RWPE2 (cell line): ENCODE results near the gene SNAPC1.

ENCODE experiments used
- ATAC-seq: fragments of 200-7000 bp; cut with Tn5 transposase; 3 replicates; pipeline ENCODE4 v1.9.1; 2021; ENCODE audit warnings: low read depth
- DNase-seq: peaks from one replicate; pipeline ENCODE4 v3.0.0-alpha.2; 2020; ENCODE audit warnings: low spot score
- H3K27ac ChIP-seq: fragments of 450-650 bp; 2 replicates; pipeline ENCODE4 v1.5.1; 2017; ENCODE audit warnings: mild to moderate bottlenecking; ENCODE audit not compliant: poor library complexity, severe bottlenecking
- H3K27me3 ChIP-seq: fragments of 250-450 bp; sonication (Bioruptor Pico); 2 replicates; pipeline ENCODE4 v1.5.1; 2021; ENCODE audit warnings: mild to moderate bottlenecking, moderate library complexity; ENCODE audit not compliant: insufficient read depth, poor library complexity, severe bottlenecking
- H3K36me3 ChIP-seq: fragments of 250-450 bp; sonication (Bioruptor Pico); 2 replicates; pipeline ENCODE4 v1.5.1; 2020; ENCODE audit warnings: low read depth, mild to moderate bottlenecking, moderate library complexity
- H3K4me1 ChIP-seq: fragments of 250-450 bp; sonication (Bioruptor Pico); 2 replicates; pipeline ENCODE4 v1.5.1; 2021; ENCODE audit warnings: mild to moderate bottlenecking, moderate library complexity; ENCODE audit not compliant: insufficient read depth, poor library complexity, severe bottlenecking
- H3K4me3 ChIP-seq: fragments of 250-450 bp; sonication (Bioruptor Pico); 2 replicates; pipeline ENCODE4 v1.5.1; 2021; ENCODE audit warnings: mild to moderate bottlenecking, moderate library complexity; ENCODE audit not compliant: severe bottlenecking
- H3K9me3 ChIP-seq: fragments of 250-450 bp; sonication (Bioruptor Pico); 2 replicates; pipeline ENCODE4 v1.5.1; 2021; ENCODE audit warnings: mild to moderate bottlenecking, moderate library complexity; ENCODE audit not compliant: severe bottlenecking
- TF ChIP-seq, protein P1 (sequence below): fragments of 450-650 bp; IDR thresholded peaks from one replicate; pipeline ENCODE4 v1.5.1; 2017; ENCODE audit warnings: mild to moderate bottlenecking, moderate library complexity; ENCODE audit not compliant: poor library complexity, severe bottlenecking

SNAPC1 gene

DNA sequence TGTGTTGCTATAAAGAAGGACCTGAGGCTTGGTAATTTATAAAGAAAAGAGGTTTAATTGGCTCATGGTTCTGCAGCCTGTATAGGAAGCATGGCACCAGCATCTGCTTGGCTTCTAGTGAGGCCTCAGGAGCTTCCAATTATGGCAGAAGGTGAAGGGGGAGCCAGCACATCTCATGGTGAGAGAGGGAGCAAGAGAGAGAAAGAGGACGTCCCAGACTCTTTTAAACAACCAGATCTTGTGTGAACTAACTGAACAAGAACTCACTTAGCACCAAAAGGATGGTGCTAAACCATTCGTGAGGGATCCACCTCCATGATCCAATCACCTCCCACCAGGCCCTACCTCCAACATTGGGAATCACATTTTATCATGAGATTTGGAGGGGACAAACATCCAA is 6.1 kb upstream of the SNAPC1 start:
- TF ChIP-seq, protein P1, sequence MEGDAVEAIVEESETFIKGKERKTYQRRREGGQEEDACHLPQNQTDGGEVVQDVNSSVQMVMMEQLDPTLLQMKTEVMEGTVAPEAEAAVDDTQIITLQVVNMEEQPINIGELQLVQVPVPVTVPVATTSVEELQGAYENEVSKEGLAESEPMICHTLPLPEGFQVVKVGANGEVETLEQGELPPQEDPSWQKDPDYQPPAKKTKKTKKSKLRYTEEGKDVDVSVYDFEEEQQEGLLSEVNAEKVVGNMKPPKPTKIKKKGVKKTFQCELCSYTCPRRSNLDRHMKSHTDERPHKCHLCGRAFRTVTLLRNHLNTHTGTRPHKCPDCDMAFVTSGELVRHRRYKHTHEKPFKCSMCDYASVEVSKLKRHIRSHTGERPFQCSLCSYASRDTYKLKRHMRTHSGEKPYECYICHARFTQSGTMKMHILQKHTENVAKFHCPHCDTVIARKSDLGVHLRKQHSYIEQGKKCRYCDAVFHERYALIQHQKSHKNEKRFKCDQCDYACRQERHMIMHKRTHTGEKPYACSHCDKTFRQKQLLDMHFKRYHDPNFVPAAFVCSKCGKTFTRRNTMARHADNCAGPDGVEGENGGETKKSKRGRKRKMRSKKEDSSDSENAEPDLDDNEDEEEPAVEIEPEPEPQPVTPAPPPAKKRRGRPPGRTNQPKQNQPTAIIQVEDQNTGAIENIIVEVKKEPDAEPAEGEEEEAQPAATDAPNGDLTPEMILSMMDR: no peak
- Histone ChIP-seq H3K4me3 (no peak overlapping the region), H3K9me3 (no peaks in the 10 kb centered on the region), H3K27me3 (no peaks in the 10 kb centered on the region), H3K36me3 (0 out of 2 replicates have a peak, but pooled peaks cover 3% of the 10 kb centered on the region), H3K4me1 (peaks cover 30% of the 10 kb centered on the region), H3K27ac (peak overlapping the region; percentile 94)
- no peak for ATAC-seq
- no peak for DNase-seq

DNA sequence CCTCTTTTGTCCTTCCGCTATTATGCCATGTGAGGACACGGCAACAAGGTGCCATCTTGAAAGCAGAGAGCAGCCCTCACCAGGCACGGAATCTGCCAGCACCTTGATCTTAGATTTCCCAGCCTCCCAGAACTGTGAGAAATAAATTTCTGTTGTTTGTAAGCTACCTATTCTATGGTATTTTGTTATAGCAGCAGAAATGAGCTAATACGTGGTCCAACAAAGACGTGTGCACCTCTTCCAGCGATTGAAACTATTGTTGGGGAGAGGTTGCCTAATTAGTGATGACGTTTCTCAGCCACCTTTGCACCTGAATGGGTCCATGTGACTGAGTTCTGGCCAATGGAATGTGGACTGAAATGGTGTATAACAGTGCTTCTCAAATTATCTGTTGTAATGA is 2.3 kb upstream of the SNAPC1 start:
- no peak for DNase-seq
- Histone ChIP-seq H3K36me3 (peaks cover 11% of the 10 kb centered on the region), H3K27ac (no peak overlapping the region), H3K4me3 (no peak overlapping the region), H3K27me3 (no peaks in the 10 kb centered on the region), H3K9me3 (no peaks in the 10 kb centered on the region), H3K4me1 (peaks cover 10% of the 10 kb centered on the region)
- ATAC-seq: no peak
- TF ChIP-seq, protein P1: no peak

DNA sequence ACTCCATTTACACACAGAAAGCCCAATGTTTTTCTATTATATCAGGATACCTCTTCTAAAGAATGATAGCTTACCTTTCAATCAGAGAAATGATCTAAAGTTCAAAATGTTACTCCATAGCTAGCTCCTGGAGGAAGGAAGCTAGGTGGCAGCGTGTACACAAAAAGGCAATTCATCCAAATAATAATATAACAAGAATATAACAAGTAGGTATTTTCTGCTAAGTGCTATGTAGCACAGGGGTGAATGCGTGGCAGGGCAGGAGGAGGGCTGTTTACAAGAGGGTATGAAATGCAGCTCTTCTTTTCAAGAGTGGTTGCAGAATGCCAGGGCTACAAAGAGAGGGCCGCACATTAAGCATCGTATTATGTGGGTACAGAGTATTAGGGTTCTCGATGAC is 663 bp upstream of the SNAPC1 start:
- peak overlapping the region; percentile 43 for H3K4me3 ChIP-seq
- ATAC-seq (peak; percentile 0; the same call in 1 of the 3 replicates), DNase-seq (no peak)
- H3K36me3 ChIP-seq: peaks cover 26% of the 10 kb centered on the region
- H3K9me3 ChIP-seq: no peaks in the 10 kb centered on the region
- H3K4me1 ChIP-seq: peaks cover 14% of the 10 kb centered on the region
- no peaks in the 10 kb centered on the region for H3K27me3 ChIP-seq
- peak overlapping the region; percentile 60 for H3K27ac ChIP-seq
- TF ChIP-seq, protein P1: peak; percentile 32

DNA sequence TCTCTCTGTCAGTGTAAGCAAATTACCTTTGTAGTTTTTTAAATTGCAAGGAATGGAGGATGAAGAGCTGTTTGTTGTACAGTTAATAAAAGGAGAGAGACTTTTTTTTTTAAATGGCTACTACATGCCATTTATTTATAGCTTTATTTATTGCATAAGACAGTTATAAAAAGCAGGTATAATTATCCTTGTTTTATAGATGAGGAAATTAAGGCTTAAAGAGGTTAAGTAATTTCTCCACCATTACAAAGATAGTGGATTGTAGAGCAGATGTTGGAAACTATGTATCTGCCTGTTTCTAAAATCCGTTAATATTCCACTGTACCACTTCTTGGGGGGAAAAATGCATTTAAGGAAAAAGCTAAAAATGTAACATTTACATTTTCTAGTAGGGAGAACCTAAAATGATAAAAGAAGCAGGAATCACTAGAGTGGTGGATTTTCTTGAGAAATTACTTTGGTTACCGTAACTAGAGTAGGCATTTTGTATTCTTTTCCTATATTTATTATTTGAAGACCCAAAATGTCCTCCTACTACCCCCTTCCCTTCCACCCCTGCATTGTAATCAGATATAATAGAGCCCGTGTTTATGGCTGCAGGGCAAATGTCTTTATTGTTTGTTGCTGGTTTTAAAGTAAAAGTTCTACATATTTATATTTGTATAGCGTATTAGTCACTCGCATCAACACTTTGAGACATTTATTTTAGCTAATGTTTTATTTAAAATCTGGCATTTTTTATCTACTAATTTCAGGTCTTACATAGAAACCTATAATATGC is 2.3 kb downstream of the SNAPC1 start:
- Histone ChIP-seq H3K4me3 (peak overlapping the region; percentile 43), H3K27me3 (no peaks in the 10 kb centered on the region), H3K4me1 (peaks cover 18% of the 10 kb centered on the region), H3K36me3 (peaks cover 54% of the 10 kb centered on the region), H3K9me3 (no peaks in the 10 kb centered on the region), H3K27ac (peak overlapping the region; percentile 60)
- ATAC-seq: no peak
- TF ChIP-seq, protein P1: no peak
- no peak for DNase-seq
